Thyroid gland (tissue), 4 donors: ENCODE data around the gene UPK3A.

Experiments used
- POLR2A ChIP-seq, 2 donors: fragments of 450-650 bp; IDR thresholded peaks; one replicate each; pipeline ENCODE4 v1.6.1; 2017; ENCODE audit warnings: antibody characterized with exemption in 2 of 2, mild to moderate bottlenecking in 2 of 2, moderate library complexity in 1 of 2
- TF ChIP-seq, protein P1 (sequence below), 6 experiments: fragments of 200-600 bp in 3 of 6; fragments of 450-650 bp in 3 of 6; sonication (generic) in 3 of 6; IDR thresholded peaks; one replicate each; pipeline ENCODE4 v1.5.1; 2016 to 2019; ENCODE audit warnings: antibody characterized with exemption in 6 of 6, mild to moderate bottlenecking in 2 of 6, inconsistent platforms in 1 of 6, moderate library complexity in 1 of 6

DNA sequence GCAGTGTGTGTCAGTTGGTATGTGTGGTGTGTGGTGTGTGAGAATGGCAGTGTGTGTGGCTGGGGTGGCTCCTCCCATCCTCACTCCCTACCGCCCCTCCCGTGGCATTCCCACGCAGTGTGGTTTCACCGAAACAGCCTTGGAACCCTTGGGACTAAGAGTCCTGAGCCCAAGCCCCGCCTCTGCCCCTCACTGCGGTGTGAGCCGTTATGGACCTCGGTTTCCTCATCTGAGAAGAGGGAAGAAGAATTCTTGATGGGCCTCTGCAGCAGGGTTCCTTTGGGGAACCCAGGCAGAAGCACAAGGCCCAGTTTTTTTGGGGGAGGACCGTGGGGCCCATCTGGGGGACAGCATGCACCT is 7.2 kb downstream of the UPK3A start:
- no peak for TF ChIP-seq POLR2A (IDR thresholded peaks at IDR 0.05)
- TF ChIP-seq, protein P1, sequence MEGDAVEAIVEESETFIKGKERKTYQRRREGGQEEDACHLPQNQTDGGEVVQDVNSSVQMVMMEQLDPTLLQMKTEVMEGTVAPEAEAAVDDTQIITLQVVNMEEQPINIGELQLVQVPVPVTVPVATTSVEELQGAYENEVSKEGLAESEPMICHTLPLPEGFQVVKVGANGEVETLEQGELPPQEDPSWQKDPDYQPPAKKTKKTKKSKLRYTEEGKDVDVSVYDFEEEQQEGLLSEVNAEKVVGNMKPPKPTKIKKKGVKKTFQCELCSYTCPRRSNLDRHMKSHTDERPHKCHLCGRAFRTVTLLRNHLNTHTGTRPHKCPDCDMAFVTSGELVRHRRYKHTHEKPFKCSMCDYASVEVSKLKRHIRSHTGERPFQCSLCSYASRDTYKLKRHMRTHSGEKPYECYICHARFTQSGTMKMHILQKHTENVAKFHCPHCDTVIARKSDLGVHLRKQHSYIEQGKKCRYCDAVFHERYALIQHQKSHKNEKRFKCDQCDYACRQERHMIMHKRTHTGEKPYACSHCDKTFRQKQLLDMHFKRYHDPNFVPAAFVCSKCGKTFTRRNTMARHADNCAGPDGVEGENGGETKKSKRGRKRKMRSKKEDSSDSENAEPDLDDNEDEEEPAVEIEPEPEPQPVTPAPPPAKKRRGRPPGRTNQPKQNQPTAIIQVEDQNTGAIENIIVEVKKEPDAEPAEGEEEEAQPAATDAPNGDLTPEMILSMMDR (IDR thresholded peaks at IDR 0.05) = no peak
